H1 (cell line): ENCODE results near the gene CHAD.

Experiments used
- CEBPB ChIP-seq: IDR thresholded peaks from 2 replicates; pipeline ENCODE4 v1.6.1; 2012; ENCODE audit warnings: low read depth, low read length
- SRF ChIP-seq: IDR thresholded peaks from 2 replicates; pipeline ENCODE4 v1.6.1; 2011; ENCODE audit warnings: mild to moderate bottlenecking, low read depth, low read length, moderate library complexity

DNA sequence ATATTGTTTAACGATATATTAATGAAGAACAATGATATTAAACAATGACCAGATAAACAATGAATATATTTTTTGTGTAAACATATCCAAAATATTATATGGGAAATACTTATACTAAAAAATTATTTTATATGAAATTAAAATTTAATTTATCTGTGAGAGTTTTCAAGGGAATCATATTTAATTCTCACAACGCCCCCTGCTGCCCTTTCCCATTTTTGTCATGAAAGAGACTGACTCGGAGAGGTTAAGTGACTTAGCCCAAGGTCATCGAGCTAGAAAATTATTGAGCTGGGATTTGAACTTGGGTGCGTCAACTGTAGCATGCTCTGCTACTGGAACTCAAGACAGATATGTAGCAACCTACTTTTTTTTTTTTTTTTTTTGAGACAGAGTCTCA is 32.4 kb upstream of the CHAD start:
- TF ChIP-seq SRF (no peak), CEBPB (no peak)
